ENCODE results near the gene VEPH1.

The VEPH1 gene

GRCh38 chr3:157502916-157503595 is at the start of gene VEPH1:
Gene VEPH1, minus strand, starts transcription at chr3:157503416. Its CDS starts 8,067 bp downstream, at chr3:157495349.
- no peak for DNase-seq

DNA sequence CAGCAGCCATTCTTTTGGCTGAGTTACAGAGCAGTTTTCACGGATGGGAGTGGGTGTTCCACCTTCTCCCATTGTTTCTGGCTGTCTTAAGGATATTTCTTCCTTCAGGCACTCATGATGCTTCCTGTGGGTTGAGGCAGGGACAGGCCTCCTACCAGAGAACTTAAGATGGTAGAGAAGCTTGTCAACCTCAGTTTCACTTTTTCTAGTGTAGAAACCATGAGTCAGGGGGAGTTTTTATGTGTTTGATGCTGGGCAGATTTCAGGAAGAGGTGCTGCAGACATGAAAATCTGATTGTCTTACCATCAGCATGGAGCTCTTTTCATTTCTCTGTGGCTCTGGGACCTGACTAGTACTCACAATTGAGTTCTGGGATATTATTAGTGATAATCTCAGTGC is 48.7 kb upstream of the VEPH1 start:
- DNase-seq, result no peak

- no peak for DNase-seq
These were observed 46.3 kb upstream of the VEPH1 start for GRCh38 chr3:157549498-157549897.

DNA sequence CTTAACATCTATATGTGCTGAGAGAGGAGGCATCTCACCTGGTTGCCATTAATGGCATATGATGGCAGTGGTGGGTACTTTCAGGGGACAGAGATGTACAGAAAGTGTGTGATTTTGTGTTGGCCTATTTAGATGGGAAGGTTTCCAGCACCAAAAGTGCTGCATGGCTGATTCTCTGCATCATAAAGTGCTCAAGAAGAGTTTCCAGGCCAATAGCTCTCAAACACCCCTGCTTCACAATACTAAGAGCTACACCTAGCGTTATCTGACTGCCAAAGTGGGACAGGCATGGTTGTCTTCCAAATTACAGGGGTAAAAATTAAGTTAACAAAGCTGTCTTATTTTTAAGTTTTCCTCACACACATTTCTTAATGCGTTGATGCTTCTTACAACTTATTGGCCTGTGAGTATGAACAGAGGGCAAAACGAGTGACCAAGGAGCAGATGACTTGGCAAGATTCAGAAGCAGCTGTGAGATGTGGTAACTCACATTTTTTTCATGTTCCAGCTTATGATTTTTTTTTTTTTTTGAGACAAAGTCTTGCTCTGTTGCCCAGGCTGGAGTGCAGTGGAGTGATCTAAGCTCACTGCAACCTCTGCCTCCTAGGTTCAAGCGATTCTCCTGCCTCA is 41.4 kb upstream of the VEPH1 start:
- DNase-seq, result no peak

DNA sequence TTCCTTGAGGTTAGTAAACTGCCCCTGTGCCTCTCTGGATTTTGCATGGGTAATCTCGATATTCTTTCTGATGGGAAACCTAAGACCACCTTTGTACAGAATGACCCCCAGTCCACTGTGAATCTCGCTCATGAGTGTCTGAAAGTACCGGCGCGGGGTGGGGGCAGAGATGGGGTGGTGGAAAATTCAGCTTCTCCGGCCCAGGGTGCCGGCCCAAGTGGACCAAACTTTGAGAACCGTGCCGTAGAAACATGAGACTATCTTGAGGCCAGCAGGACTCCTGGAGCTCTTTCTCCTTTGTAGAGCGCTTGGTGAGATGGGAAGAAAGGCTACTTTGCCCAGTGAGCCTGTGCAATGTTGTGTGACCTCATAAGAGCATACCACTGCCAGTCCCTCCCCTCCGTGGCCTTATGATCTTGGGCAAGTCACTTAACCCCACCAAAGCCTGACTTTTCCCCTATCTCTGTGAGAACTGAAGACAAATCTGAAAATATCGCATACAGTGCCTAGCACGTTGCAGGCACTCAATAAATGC is 40.4 kb upstream of the VEPH1 start:
- DNase-seq, result no peak

- no peak for DNase-seq
These were observed 39.7 kb upstream of the VEPH1 start for GRCh38 chr3:157542711-157543500.

DNA sequence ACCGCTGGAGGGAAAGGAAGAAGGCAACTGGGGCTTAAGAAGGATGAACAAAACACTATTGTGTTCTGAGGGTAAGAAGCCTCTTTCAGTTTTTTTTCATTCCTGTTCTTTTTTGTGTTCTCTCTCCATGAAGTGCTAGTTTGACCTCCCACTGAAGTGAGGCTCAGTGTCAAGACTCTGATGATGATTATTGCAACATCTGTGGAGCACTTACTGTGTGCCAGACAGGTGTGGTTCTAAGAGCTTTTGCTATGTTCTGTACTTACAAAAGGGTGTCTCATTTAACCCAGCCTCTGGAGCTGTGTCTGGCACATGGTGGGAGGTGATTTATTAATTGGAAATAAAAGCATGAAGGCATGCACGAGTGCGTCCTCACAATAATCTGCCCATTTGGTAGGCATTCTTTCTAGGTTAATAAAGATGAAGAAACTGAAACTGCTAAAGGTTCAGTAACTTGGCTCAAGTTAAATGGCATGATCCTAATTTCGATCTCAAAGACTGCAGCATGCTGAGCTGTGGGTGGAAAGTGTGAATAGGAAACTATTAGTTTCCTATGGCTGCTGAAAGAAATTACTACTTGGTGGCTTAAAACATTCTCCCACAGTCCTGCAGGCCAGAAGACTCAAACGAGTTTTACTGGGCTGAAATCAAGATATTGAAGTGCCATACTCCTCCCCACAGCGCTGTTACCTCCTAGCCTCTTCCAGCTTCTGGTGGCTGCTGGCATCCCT is 38.5 kb upstream of the VEPH1 start:
- no peak for DNase-seq

DNA sequence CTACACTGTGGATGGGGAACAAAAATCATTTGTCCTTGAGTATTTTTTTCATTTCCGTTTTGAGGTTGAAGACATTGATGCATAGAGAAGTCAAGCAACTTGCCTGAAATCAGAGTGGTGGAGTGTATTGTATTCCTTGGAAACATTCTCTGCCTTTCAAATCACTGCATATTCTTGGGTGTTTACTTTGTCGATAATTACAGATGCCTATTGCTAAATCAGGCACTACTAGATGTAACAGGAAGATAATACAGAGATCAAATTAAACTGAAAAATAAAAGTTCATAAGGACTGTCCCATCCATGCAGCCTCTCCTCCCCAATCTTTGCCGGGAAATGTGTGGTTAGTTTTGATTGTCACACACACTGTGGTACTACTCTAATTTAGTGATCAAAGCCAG is 37.4 kb upstream of the VEPH1 start:
- no peak for DNase-seq

DNA sequence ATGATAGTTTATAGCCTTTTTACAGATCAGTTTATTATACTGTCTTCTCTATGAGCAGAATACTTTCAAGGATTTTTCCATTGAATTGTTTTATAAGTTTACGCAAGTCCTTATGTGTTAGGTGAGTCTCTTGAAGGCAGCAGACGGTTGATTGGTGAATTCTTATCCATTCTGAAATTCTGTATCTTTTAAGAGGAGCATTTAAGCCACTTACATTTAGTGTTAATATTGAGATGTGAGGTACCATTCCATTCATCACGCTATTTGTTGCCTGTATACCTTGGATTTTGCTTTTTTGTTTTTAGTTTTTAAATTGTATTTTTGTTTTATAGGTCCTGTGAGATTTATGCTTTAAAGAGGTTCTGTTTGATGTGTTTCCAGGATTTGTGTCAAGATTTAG is 32.5 kb upstream of the VEPH1 start:
- no peak for DNase-seq

DNA sequence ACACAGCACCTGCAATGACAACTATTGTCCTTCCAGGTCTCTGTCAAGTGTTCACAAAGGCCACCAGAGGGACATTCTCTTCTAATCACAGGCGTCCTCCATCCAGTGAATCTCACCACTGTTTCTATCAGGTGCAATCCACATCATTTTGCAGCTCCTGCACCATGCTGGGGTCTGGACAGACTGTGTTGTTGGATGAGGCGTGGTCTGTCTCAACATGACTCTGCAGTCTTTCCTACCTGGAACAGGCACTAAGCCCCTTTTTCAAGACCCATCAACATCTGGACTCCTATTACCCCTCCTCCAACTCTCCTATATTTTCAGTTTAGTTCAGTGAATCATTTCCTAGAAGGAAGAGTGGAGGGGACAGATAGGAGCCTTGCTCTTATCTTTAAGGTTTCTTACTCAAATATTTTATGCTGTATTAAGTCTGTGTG is 31.5 kb upstream of the VEPH1 start:
- no peak for DNase-seq

GRCh38 chr3:157533298-157534070 is 30.3 kb upstream of the VEPH1 start:
- DNase-seq, result no peak

- DNase-seq, result peak in 1 of 2 donors; percentile 30
These were observed 29.5 kb upstream of the VEPH1 start for GRCh38 chr3:157532529-157533297.

- no peak for DNase-seq
These were observed 28.6 kb upstream of the VEPH1 start for GRCh38 chr3:157531771-157532170.

DNA sequence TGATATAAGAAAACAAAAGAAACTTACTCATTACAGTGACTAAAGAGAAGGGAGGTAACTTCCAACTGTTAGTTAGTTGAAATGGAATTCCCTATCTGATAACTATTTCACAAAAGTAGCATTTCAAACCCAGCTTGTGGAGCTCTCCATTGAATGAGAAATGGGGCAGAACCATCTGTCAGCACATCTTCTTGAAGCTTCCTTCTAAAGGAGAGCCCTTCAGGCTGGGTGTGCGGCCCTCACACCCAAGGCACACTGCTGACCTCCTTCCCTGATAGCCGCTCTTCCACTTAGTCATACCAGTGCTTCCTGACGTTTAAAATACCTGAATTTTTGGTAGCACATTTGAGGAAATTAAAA is 28.1 kb upstream of the VEPH1 start:
- no peak for DNase-seq

GRCh38 chr3:157530637-157531300 is 27.6 kb upstream of the VEPH1 start:
- no peak for DNase-seq

DNA sequence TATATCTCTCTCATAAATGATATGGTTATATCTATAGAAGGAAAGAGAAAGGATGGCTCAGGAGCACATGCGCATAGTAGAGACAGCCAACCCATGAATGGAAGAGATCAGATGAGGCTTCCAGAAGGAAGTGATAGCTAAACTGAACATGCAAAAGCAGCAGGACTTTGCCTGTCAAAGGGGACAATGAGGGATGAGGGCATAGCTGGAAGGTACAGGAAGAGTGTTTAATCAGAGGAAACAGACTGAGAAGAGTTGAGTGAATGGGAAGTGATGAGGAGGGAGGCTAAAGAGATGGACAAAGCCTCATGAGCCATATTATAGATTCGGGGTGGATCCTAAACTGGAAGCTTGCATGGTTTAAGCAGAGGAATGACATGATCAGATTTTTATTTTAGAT is 26.5 kb upstream of the VEPH1 start:
- DNase-seq, result no peak

GRCh38 chr3:157529085-157529484 is 25.9 kb upstream of the VEPH1 start:
- no peak for DNase-seq

DNA sequence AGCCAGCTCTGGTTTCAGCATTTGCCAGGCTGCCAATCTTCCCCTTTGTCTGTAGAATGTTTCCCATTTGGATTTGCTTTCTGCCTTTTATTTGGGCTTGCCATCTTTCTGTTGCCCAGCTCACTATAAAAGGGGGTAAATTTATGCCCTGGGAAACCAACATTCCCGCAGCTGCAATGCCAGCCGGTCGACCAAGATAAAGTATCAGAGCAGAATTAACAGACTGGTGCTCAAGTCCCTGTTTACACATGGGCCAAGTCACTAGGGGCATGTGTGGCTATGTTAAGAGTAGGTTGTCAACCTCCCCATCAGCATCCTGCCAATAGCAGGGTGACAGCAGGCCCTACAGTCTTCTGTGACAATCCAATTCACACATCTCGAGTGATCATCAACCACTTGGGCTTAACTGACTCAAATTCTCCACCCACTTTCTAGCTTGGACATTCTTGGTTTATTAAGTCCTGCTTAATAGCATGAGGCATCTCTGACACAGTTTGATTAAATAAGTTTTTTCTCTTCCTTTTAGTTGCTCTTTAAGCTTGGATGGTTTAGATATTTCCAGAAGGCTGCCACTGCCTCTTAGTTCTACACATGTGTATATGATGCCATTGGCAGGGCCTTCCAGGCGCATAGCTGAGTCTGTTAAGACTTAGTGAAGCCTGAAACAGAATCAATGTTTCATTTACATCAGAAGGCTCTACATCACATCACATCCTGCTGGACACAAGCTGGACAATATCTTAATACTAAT is 24.1 kb upstream of the VEPH1 start:
- DNase-seq, result no peak

GRCh38 chr3:157526036-157526435 is 22.8 kb upstream of the VEPH1 start:
- no peak for DNase-seq

GRCh38 chr3:157523814-157524213 is 20.6 kb upstream of the VEPH1 start:
- DNase-seq, result no peak

Data from CD4-positive, alpha-beta T cell treated with Interferon alpha-2 for 1 hour (primary cell).